H1 (cell line): Measurements from ENCODE around the gene C20orf173.

Experiments used
- CREB1 ChIP-seq: IDR thresholded peaks from 2 replicates; pipeline ENCODE4 v1.6.1; 2012; ENCODE audit warnings: inconsistent platforms
- CTCF ChIP-seq, 3 experiments: IDR thresholded peaks; 1 replicate in 2 of 3; 2 replicates in 1 of 3; pipeline versions ENCODE4 v1.5.1 to v1.6.1; 2011; ENCODE audit warnings: low read length in 3 of 3, mild to moderate bottlenecking in 3 of 3, inconsistent platforms in 2 of 3, low read depth in 1 of 3, moderate library complexity in 1 of 3; ENCODE audit not compliant: insufficient read depth in 1 of 3; ENCODE audit errors: control extremely low read depth in 1 of 3
- SIN3A ChIP-seq, 2 experiments: IDR thresholded peaks in 1 of 2; conservative IDR thresholded peaks in 1 of 2; 2 replicates each; pipeline ENCODE4 v1.6.1; 2011 to 2012; ENCODE audit warnings: low read length in 2 of 2, improper control_type of control experiment in 1 of 2, low read depth in 1 of 2, mild to moderate bottlenecking in 1 of 2

DNA sequence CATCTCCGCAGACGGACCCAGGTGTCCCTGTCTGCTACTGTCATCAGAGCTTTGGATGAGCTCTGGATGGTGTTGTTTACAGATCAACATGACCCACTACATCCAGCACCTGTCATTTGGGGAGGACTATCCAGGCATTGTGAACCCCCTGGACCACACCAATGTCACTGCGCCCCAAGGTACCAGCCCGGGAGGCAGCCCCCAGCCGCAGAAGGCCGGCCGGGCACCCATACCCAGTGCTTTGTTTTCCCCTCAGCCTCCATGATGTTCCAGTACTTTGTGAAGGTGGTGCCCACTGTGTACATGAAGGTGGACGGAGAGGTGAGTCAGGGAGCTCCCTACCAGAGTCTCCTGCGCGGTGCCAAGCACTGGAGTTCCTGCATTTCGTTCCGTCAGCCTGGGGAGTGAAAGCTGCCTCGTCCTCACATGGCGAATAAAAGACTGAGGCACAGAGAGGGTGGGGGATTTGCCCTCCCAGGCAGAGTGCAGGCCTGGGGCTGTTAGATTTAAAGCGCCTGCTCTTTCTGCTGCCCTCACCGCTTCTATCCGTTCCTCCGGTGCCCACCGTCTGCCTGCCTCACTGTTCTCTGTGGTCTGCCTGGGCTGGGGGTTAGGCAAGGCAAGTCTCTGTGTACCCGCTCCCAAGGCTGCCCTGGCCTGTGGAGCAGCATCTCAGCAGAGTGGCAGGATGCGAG is 26.6 kb upstream of the C20orf173 start:
- no peak for TF ChIP-seq SIN3A (conservative IDR thresholded peaks at IDR 0.05 in 1 of 2, IDR thresholded peaks at IDR 0.05 in 1 of 2; ENCODE audit: low read depth in 1 of 2, low read length in 2 of 2)
- no peak for TF ChIP-seq CTCF (IDR thresholded peaks at IDR 0.05; ENCODE audit: control extremely low read depth in 1 of 3, insufficient read depth in 1 of 3, low read depth in 1 of 3, low read length in 3 of 3)
- TF ChIP-seq CREB1, result no peak
